GM10248 (cell line): Measurements from ENCODE around the gene SCARB2.

ENCODE experiments used
- CTCF ChIA-PET: fragments of 300-600 bp; sonication (Branson Sonifier 250); formaldehyde crosslinking; extraction: SDS; loops from one replicate; lab custom pipeline; 2021; ENCODE audit warnings: antibody characterized with exemption; lab: Yijun Ruan, JAX
- POLR2A ChIA-PET: fragments of 350-650 bp; sonication (Branson Sonifier 250); formaldehyde crosslinking; extraction: SDS; loops from one replicate; lab custom pipeline; 2020; ENCODE audit warnings: antibody characterized with exemption; lab: Yijun Ruan, JAX
- DNase-seq: peaks from one replicate; pipeline ENCODE4 v3.0.0; 2012; ENCODE audit errors: extremely low spot score
- CTCF ChIP-seq: IDR thresholded peaks from 2 replicates; pipeline ENCODE4 v1.5.1; 2012; ENCODE audit warnings: mild to moderate bottlenecking, low read depth; ENCODE audit errors: extremely low read depth, missing control alignments, control extremely low read depth

SCARB2 gene

GRCh38 chr4:76206222-76206942, 7.2 kb downstream of the SCARB2 start:
- ChIA-PET CTCF (interaction anchor here (1.6 kb wide), 1 partner anchor 18 kb away, joined by 4 read pairs; no protein-coding TSS in a partner anchor), POLR2A (no interaction called here)
- no peak for TF ChIP-seq CTCF
- DNase-seq: no peak

GRCh38 chr4:76205476-76205875, 8.1 kb downstream of the SCARB2 start:
- no peak for DNase-seq
- POLR2A ChIA-PET: no interaction called here
- no peak for TF ChIP-seq CTCF
- CTCF ChIA-PET: interaction anchor here (2.0 kb wide), 1 partner anchor 25 kb away, joined by 12 read pairs; no protein-coding TSS in a partner anchor

- no peak for DNase-seq
- no peak for TF ChIP-seq CTCF
- ChIA-PET CTCF (interaction anchor here (1.1 to 2.0 kb wide), 2 partner anchors 10 to 24 kb away, joined by 5 to 12 read pairs; no protein-coding TSS in a partner anchor), POLR2A (no interaction called here)
These were observed 8.7 kb downstream of the SCARB2 start for GRCh38 chr4:76204936-76205335.

- ChIA-PET CTCF (interaction anchor here (1.1 to 2.0 kb wide), 4 partner anchors 9 to 175 kb away, joined by 3 to 12 read pairs (median 5); partner anchors contain the start of gene SCARB2), POLR2A (no interaction called here)
- TF ChIP-seq CTCF: no peak
- DNase-seq: no peak
These were observed 10.1 kb downstream of the SCARB2 start for GRCh38 chr4:76203541-76203940.

GRCh38 chr4:76201276-76201675, 12.3 kb downstream of the SCARB2 start:
- TF ChIP-seq CTCF: no peak
- POLR2A ChIA-PET: no interaction called here
- no peak for DNase-seq
- CTCF ChIA-PET: no interaction called here

GRCh38 chr4:76200771-76201231, 12.8 kb downstream of the SCARB2 start:
- TF ChIP-seq CTCF: no peak
- DNase-seq: no peak
- POLR2A ChIA-PET: no interaction called here
- CTCF ChIA-PET: interaction anchor here (1.2 to 4.9 kb wide), 8 partner anchors 8 to 105 kb away, joined by 3 to 40 read pairs (median 4); no protein-coding TSS in a partner anchor
